ENCODE measurements around the gene ARPC5L. TPM values are rescaled to one million over a fixed set of nuclear protein-coding genes. Genes with fewer than 3 reads are reported as not detected.

Gene ARPC5L
- total RNA-seq, 1 donor from 2014 or later, result 57.0 TPM

DNA sequence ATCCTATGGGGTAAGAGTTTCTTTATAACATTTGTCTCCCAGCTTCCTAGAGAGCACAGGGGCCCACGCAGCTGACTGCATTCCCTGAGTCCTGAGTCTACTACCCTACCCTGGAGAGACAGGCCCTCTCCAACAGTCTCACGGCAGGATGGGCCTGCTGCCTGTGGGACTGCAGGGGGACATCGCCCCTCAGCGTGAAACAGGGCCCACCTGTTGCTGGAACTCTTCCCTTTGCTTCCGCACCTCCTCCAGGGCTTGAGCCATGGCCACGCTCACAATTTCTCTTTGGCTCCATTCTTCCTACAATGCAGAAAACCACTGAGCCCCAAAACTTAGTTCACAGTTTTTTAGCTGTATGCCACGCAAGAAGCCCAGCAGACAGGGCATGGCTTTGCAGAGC is 28.2 kb downstream of the ARPC5L start:
- Mint-ChIP-seq H3K36me3 (ENCODE audit: low read depth, unreplicated experiment) (peaks cover 23% of the 10 kb centered on the region), H3K27me3 (ENCODE audit: low read depth, unreplicated experiment) (no peaks in the 10 kb centered on the region), H3K9me3 (ENCODE audit: unreplicated experiment) (no peaks in the 10 kb centered on the region), H3K4me1 (ENCODE audit: low read depth, unreplicated experiment) (no peaks in the 10 kb centered on the region), H3K4me3 (ENCODE audit: unreplicated experiment) (no peak overlapping the region), H3K27ac (ENCODE audit: unreplicated experiment) (no peak overlapping the region)
- H3K79me2 ChIP-seq (ENCODE audit: insufficient read depth, low read length), result no peaks in the 10 kb centered on the region
- DNase-seq (ENCODE audit: low read depth), result no peak
- no peak overlapping the region for H3K4me2 ChIP-seq (ENCODE audit: low read length)
- no peak for TF ChIP-seq EZH2 (IDR thresholded peaks at IDR 0.05; ENCODE audit: insufficient read depth, low read length)
- TF ChIP-seq, protein P1, sequence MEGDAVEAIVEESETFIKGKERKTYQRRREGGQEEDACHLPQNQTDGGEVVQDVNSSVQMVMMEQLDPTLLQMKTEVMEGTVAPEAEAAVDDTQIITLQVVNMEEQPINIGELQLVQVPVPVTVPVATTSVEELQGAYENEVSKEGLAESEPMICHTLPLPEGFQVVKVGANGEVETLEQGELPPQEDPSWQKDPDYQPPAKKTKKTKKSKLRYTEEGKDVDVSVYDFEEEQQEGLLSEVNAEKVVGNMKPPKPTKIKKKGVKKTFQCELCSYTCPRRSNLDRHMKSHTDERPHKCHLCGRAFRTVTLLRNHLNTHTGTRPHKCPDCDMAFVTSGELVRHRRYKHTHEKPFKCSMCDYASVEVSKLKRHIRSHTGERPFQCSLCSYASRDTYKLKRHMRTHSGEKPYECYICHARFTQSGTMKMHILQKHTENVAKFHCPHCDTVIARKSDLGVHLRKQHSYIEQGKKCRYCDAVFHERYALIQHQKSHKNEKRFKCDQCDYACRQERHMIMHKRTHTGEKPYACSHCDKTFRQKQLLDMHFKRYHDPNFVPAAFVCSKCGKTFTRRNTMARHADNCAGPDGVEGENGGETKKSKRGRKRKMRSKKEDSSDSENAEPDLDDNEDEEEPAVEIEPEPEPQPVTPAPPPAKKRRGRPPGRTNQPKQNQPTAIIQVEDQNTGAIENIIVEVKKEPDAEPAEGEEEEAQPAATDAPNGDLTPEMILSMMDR (IDR thresholded peaks at IDR 0.05; ENCODE audit: insufficient read depth, low read depth, low read length), result no peak
- H3K9me3 ChIP-seq (ENCODE audit: insufficient read depth, low read depth, low read length), result no peaks in the 10 kb centered on the region
- H3K36me3 ChIP-seq (ENCODE audit: insufficient read depth, low read length), result peaks cover 14% of the 10 kb centered on the region
- H3K4me3 ChIP-seq (ENCODE audit: insufficient read depth, low read depth, low read length), result no peak overlapping the region
- H2AFZ ChIP-seq (ENCODE audit: low read depth, low read length), result no peak overlapping the region
- H4K20me1 ChIP-seq (ENCODE audit: insufficient read depth, low read length), result peaks cover 5% of the 10 kb centered on the region
- no peak overlapping the region for H3K27ac ChIP-seq (ENCODE audit: low read depth, low read length)
- H3K4me1 ChIP-seq (ENCODE audit: insufficient read depth, low read length), result no peaks in the 10 kb centered on the region
- H3K9ac ChIP-seq (ENCODE audit: low read length), result no peak overlapping the region
- no peak for FAIRE-seq
- H3K27me3 ChIP-seq (ENCODE audit: insufficient read depth, low read length), result no peaks in the 10 kb centered on the region

DNA sequence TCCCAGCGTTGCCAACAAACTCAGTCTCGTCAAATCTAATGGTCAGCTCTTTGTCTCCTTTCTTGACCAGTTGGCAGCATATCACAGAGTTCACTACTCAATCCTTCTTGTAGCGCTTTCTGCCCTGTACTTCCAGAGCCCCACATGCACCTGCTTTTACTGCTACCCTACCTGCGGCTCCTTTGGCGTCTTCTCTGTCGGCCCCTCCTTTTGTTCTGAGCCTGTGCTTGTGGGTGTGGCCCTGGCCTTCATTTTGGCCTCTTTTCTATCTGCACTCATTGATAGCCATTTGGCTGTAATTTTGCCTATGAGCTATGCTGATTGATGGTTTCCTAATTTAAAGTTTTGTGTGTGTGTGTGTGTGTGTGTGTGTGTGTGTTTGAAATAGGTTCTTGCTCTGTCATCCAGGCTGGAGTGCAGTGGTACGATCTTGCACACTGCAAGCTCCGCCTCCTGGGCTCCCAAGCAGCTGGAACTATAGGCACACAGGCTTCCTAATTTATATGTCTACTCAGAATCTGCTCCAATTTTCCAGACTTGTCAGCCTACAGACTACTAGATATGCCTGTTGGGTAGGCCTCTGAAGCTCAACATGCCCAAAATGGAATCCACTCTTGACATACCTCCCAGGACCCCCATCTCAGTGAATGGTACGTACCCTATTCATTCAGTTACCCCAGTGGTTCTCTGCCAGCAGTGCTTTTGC is 32.3 kb downstream of the ARPC5L start:
- Mint-ChIP-seq H3K4me3 (ENCODE audit: unreplicated experiment) (peak overlapping the region; percentile 1), H3K36me3 (ENCODE audit: low read depth, unreplicated experiment) (peaks cover 28% of the 10 kb centered on the region), H3K4me1 (ENCODE audit: low read depth, unreplicated experiment) (peaks cover 10% of the 10 kb centered on the region), H3K27me3 (ENCODE audit: low read depth, unreplicated experiment) (no peaks in the 10 kb centered on the region), H3K9me3 (ENCODE audit: unreplicated experiment) (no peaks in the 10 kb centered on the region), H3K27ac (ENCODE audit: unreplicated experiment) (peak overlapping the region; percentile 42)
- FAIRE-seq (no peak), DNase-seq (ENCODE audit: low read depth) (no peak)
- Histone ChIP-seq H3K4me3 (ENCODE audit: insufficient read depth, low read depth, low read length) (no peak overlapping the region), H3K79me2 (ENCODE audit: insufficient read depth, low read length) (no peaks in the 10 kb centered on the region), H3K27me3 (ENCODE audit: insufficient read depth, low read length) (no peaks in the 10 kb centered on the region), H3K27ac (ENCODE audit: low read depth, low read length) (no peak overlapping the region), H3K4me2 (ENCODE audit: low read length) (no peak overlapping the region), H2AFZ (ENCODE audit: low read depth, low read length) (no peak overlapping the region), H3K36me3 (ENCODE audit: insufficient read depth, low read length) (peaks cover 12% of the 10 kb centered on the region), H3K4me1 (ENCODE audit: insufficient read depth, low read length) (no peaks in the 10 kb centered on the region), H4K20me1 (ENCODE audit: insufficient read depth, low read length) (peaks cover 13% of the 10 kb centered on the region), H3K9me3 (ENCODE audit: insufficient read depth, low read depth, low read length) (no peaks in the 10 kb centered on the region), H3K9ac (ENCODE audit: low read length) (peak overlapping the region; percentile 23)
- TF ChIP-seq EZH2 (IDR thresholded peaks at IDR 0.05; ENCODE audit: insufficient read depth, low read length), result no peak
- TF ChIP-seq, protein P1 (IDR thresholded peaks at IDR 0.05; ENCODE audit: insufficient read depth, low read depth, low read length), result no peak

DNA sequence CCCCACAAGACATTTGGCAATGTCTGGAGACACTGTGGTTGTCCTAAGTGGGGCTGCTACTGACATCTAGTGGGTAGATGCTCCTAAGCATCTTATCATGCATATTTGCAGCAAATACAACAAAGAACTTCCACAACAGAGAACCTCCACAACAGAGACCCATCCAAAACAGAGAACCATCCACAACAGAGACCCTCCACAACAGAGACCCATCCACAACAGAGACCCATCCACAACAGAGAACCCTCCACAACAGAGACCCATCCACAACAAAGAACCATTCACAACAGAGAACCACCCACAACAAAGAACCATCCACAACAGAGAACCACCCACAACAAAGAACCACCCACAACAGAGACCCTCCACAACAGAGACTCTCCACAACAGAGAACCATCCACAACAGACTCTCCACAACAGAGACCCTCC is 32.8 kb downstream of the ARPC5L start:
- H3K4me3 Mint-ChIP-seq (ENCODE audit: unreplicated experiment), result no peak overlapping the region
- H3K4me3 ChIP-seq (ENCODE audit: insufficient read depth, low read depth, low read length), result no peak overlapping the region
- H4K20me1 ChIP-seq (ENCODE audit: insufficient read depth, low read length), result peaks cover 13% of the 10 kb centered on the region
- H3K9me3 Mint-ChIP-seq (ENCODE audit: unreplicated experiment), result no peaks in the 10 kb centered on the region
- H3K9me3 ChIP-seq (ENCODE audit: insufficient read depth, low read depth, low read length), result no peaks in the 10 kb centered on the region
- peak overlapping the region; percentile 23 for H3K9ac ChIP-seq (ENCODE audit: low read length)
- FAIRE-seq, result no peak
- no peaks in the 10 kb centered on the region for H3K27me3 ChIP-seq (ENCODE audit: insufficient read depth, low read length)
- TF ChIP-seq, protein P1 (IDR thresholded peaks at IDR 0.05; ENCODE audit: insufficient read depth, low read depth, low read length), result peak; percentile 48
- no peak for TF ChIP-seq EZH2 (IDR thresholded peaks at IDR 0.05; ENCODE audit: insufficient read depth, low read length)
- no peak overlapping the region for H2AFZ ChIP-seq (ENCODE audit: low read depth, low read length)
- no peak overlapping the region for H3K4me2 ChIP-seq (ENCODE audit: low read length)
- H3K36me3 ChIP-seq (ENCODE audit: insufficient read depth, low read length), result peaks cover 10% of the 10 kb centered on the region
- H3K27ac Mint-ChIP-seq (ENCODE audit: unreplicated experiment), result no peak overlapping the region
- H3K4me1 Mint-ChIP-seq (ENCODE audit: low read depth, unreplicated experiment), result peaks cover 10% of the 10 kb centered on the region
- DNase-seq (ENCODE audit: low read depth), result peak; percentile 26
- H3K4me1 ChIP-seq (ENCODE audit: insufficient read depth, low read length), result no peaks in the 10 kb centered on the region
- H3K27ac ChIP-seq (ENCODE audit: low read depth, low read length), result no peak overlapping the region
- H3K27me3 Mint-ChIP-seq (ENCODE audit: low read depth, unreplicated experiment), result no peaks in the 10 kb centered on the region
- peaks cover 24% of the 10 kb centered on the region for H3K36me3 Mint-ChIP-seq (ENCODE audit: low read depth, unreplicated experiment)
- H3K79me2 ChIP-seq (ENCODE audit: insufficient read depth, low read length), result no peaks in the 10 kb centered on the region
